Gastrocnemius medialis (tissue), 4 donors: Measurements from ENCODE around the gene DCDC1. TPM values are rescaled to one million over a fixed set of nuclear protein-coding genes. Genes with fewer than 3 reads are reported as not detected.

ENCODE experiments used
- ATAC-seq, 2 donors: fragments of 150-250 bp; one replicate each; pipeline ENCODE4 v1.9.1; 2016
- DNase-seq, 2 donors: peaks; one replicate each; pipeline ENCODE4 v3.0.0-alpha.2; 2019
- H3K27ac ChIP-seq, 4 donors: fragments of 200-600 bp; sonication (generic); 1 replicate in 1 of 4; 2 replicates in 3 of 4; pipeline ENCODE4 v1.5.1; 2016 to 2018; ENCODE audit warnings: mild to moderate bottlenecking in 2 of 4, moderate library complexity in 1 of 4
- H3K27me3 ChIP-seq, 3 donors: fragments of 200-600 bp; sonication (generic) in 2 of 3; 1 replicate in 1 of 3; 2 replicates in 2 of 3; pipeline versions ENCODE4 v1.5.1 to v1.6.0; 2016 to 2019; ENCODE audit warnings: mild to moderate bottlenecking in 1 of 3, moderate library complexity in 1 of 3
- H3K36me3 ChIP-seq, 2 donors: fragments of 200-600 bp; sonication (generic) in 1 of 2; one replicate each; pipeline ENCODE4 v1.5.1; 2017 to 2018
- H3K4me1 ChIP-seq, 2 donors: fragments of 200-600 bp; sonication (generic) in 1 of 2; one replicate each; pipeline ENCODE4 v1.5.1; 2016 to 2017; ENCODE audit warnings: mild to moderate bottlenecking in 2 of 2
- H3K4me3 ChIP-seq, 4 donors: fragments of 200-600 bp; sonication (generic) in 3 of 4; 1 replicate in 1 of 4; 2 replicates in 3 of 4; pipeline ENCODE4 v1.5.1; 2016 to 2019; ENCODE audit warnings: mild to moderate bottlenecking in 2 of 4
- H3K9me3 ChIP-seq, 3 donors: fragments of 200-600 bp; sonication (generic) in 2 of 3; 1 replicate in 1 of 3; 2 replicates in 2 of 3; pipeline ENCODE4 v1.5.1; 2016 to 2019
- CTCF ChIP-seq, 5 experiments: fragments of 450-650 bp in 3 of 5; fragments of 200-600 bp in 2 of 5; sonication (generic) in 2 of 5; IDR thresholded peaks in 4 of 5; conservative IDR thresholded peaks in 1 of 5; 1 replicate in 4 of 5; 2 replicates in 1 of 5; pipeline ENCODE4 v1.5.1; 2016 to 2019; ENCODE audit warnings: antibody characterized with exemption in 5 of 5, mild to moderate bottlenecking in 3 of 5, moderate library complexity in 3 of 5
- POLR2A ChIP-seq, 2 donors: fragments of 450-650 bp; IDR thresholded peaks; one replicate each; pipeline ENCODE4 v1.6.1; 2017; ENCODE audit warnings: antibody characterized with exemption in 2 of 2, mild to moderate bottlenecking in 2 of 2, moderate library complexity in 2 of 2
- in situ Hi-C, 4 donors: fragments of 200-750 bp; cut with MboI; loops; one replicate each; pipeline versions ENCODE4 v1.15.0 to v1.8.0; 2017; ENCODE audit warnings: low sequenced_read_pairs in 4 of 4
- intact Hi-C: fragments of 100-400 bp; cut with DNase I; formaldehyde crosslinking; loops from one replicate; pipeline ENCODE4 v1.15.1; 2023; ENCODE audit warnings: low total_unique reads
- total RNA-seq, 4 donors: library from RNA; depleted of rRNA; stranded (reverse); fragments of >200 nt; gene quantifications; one replicate each; pipeline versions ENCODE4 v1.1.0 to v1.2.3, GENCODE V29; 2016

The DCDC1 gene
- total RNA-seq, 4 donors from 2014 or later: not detected

- Histone ChIP-seq H3K9me3 (no peaks in the 10 kb centered on the region), H3K36me3 (no peaks in the 10 kb centered on the region), H3K4me3 (no peak overlapping the region), H3K27ac (no peak overlapping the region), H3K27me3 (peaks cover 0 to 3% (median 0%) of the 10 kb centered on the region in 3 donors), H3K4me1 (no peaks in the 10 kb centered on the region)
- ATAC-seq (no peak), DNase-seq (no peak)
- TF ChIP-seq POLR2A (IDR thresholded peaks at IDR 0.05): no peak
- TF ChIP-seq CTCF (IDR thresholded peaks at IDR 0.05 in 4 of 5, conservative IDR thresholded peaks at IDR 0.05 in 1 of 5): no peak
- in situ Hi-C loops: no loop called here
- intact Hi-C loops: no loop called here
Measured at GRCh38 chr11:31059529-31059928, 310.0 kb downstream of the DCDC1 start.

- H3K4me3 ChIP-seq: no peak overlapping the region
- no peak for ATAC-seq
- no peaks in the 10 kb centered on the region for H3K36me3 ChIP-seq
- no peaks in the 10 kb centered on the region for H3K4me1 ChIP-seq
- H3K9me3 ChIP-seq: no peaks in the 10 kb centered on the region
- TF ChIP-seq CTCF (IDR thresholded peaks at IDR 0.05 in 4 of 5, conservative IDR thresholded peaks at IDR 0.05 in 1 of 5) (no peak), POLR2A (IDR thresholded peaks at IDR 0.05) (no peak)
- no peak for DNase-seq
- no peak overlapping the region for H3K27ac ChIP-seq
- H3K27me3 ChIP-seq: no peaks in the 10 kb centered on the region
- in situ Hi-C loops: no loop called here
- intact Hi-C loops: no loop called here
Measured at GRCh38 chr11:31050061-31050765, 319.3 kb downstream of the DCDC1 start.

DNA sequence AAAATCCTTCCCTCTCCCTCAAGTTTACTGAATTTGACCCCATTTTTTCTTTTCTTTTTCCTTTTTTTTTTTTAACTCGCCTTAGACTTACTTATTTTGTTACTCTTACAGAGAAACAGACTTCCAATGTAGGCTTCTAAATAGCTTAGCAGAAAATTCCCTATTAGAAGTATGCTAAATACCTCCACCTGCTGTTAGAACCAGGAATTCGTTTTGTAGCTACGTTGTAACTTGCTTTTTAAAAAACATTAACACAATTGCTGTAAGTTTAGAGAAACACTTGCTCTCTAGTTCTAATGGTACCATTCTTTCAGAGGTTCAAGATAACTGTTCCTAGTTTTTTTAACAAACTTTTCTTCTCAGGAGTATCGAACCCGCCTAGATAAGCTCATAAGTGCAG, 324.2 kb downstream of the DCDC1 start:
- intact Hi-C loops: no loop called here
- no peaks in the 10 kb centered on the region for H3K27me3 ChIP-seq
- H3K4me3 ChIP-seq: no peak overlapping the region
- H3K36me3 ChIP-seq: no peaks in the 10 kb centered on the region
- DNase-seq (no peak), ATAC-seq (no peak)
- no peaks in the 10 kb centered on the region for H3K9me3 ChIP-seq
- TF ChIP-seq POLR2A (IDR thresholded peaks at IDR 0.05) (no peak), CTCF (IDR thresholded peaks at IDR 0.05 in 4 of 5, conservative IDR thresholded peaks at IDR 0.05 in 1 of 5) (no peak)
- no peak overlapping the region for H3K27ac ChIP-seq
- in situ Hi-C loops: no loop called here
- H3K4me1 ChIP-seq: no peaks in the 10 kb centered on the region

DNA sequence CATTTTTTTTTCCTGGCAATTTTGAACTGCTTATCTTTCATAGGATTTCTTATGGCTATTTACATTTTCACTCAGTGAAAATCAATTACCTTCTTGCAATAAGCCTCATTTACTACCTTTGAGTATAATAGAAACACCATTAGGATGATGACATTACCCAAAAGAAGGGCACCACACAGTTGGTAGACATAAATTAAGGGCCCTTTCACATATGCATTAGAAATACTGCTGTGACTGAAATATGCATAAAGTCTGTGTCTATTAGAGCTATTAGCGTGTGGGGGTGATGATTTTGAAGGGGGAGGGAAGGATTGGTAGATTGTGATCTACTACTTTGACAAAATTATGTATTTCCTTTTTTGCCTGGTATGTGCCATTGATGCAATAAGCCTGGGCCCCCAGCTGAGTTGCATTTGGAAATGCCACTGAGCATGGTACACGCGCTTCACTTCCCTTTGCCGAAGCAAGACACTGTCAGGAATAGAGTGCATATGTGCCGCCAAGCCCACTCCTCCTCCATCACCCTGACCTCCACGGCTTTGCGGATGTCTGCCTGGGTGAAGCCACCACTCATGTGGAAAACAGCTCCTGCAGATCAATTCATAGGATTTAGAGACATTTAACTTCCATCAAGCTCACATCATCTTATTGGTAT, 339.3 kb downstream of the DCDC1 start:
- H3K27me3 ChIP-seq: no peaks in the 10 kb centered on the region
- no peak for DNase-seq
- H3K4me3 ChIP-seq: no peak overlapping the region
- no peaks in the 10 kb centered on the region for H3K4me1 ChIP-seq
- TF ChIP-seq POLR2A (IDR thresholded peaks at IDR 0.05) (no peak), CTCF (IDR thresholded peaks at IDR 0.05 in 4 of 5, conservative IDR thresholded peaks at IDR 0.05 in 1 of 5) (no peak)
- H3K9me3 ChIP-seq: no peaks in the 10 kb centered on the region
- intact Hi-C loops (no loop called here), in situ Hi-C loops (no loop called here)
- H3K27ac ChIP-seq: no peak overlapping the region
- no peak for ATAC-seq
- H3K36me3 ChIP-seq: no peaks in the 10 kb centered on the region
